Activated T-cell treated with anti-CD3 and anti-CD28 coated beads for 4 hours (primary cell): ENCODE measurements around the gene BCAS1.
"Not testable (repeated sequence)": the region's sequence is repeated elsewhere in the genome, so short reads cannot be mapped to it uniquely, and the experiment has no call there.

Experiments
- DNase-seq: peaks from one replicate; pipeline ENCODE4 v3.0.0-alpha.2; 2020

BCAS1 gene

GRCh38 chr20:53982624-53983023, 87.8 kb downstream of the BCAS1 start:
- DNase-seq: no peak

GRCh38 chr20:53981752-53982437, 88.5 kb downstream of the BCAS1 start:
- no peak for DNase-seq

DNA sequence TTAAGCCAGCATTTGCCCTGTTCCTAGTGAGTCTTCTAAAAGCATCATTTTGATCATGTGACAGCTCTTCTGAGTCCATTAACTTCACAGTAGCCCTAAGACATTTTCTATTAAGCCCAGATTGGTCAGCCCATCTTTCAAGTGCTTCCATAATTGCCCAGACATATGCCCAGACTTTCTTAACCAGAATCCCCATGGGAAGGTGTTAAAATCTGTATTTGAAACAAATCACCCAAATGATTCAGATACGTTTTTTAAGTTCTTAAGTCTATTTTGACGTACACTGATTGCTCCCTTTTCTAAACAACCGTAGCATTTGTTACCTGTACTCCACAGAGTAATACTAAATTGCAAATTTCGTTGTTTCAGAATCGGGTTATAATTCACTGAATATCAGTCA, 89.3 kb downstream of the BCAS1 start:
- no peak for DNase-seq

DNA sequence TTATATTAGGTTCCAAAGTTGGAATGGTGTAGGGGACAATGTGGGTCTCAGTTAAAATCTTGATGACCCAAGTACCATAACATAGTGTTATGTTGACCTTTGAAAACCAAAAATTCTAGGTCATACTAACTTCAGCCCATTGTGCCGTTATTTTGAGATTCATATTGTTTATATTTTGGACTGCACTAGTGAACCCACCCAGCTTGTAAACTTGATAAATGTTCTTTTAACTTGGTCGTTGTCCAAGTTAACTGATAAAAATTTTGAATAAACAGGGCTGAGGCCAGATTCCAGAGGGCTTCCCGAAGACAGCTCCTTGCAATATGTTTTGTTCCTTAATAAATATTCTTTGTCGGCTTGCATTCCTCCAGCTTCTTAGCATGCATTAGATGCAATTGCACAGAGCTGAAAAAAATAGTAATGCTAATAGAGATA, 90.3 kb downstream of the BCAS1 start:
- no peak for DNase-seq

- no peak for DNase-seq
These were observed 91.9 kb downstream of the BCAS1 start for GRCh38 chr20:53978497-53978896.

DNA sequence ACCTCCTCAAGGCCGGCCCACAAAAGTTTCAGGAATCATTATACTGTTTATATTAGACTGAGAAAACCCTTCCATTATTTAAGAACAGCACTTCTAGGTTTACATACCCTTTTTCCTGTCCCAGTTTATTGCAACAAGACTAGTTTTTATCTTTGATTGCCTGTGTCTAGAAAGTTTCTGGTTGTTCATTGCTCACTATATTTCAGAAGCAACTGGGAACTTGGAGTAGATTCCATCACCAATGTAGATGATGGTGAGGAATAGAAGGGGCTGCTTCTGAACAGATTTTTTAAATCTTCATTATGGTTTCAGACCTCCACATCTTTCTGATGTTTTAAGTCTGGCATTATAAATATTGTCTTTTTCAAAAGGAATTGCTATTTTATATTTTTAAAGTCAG, 93.0 kb downstream of the BCAS1 start:
- DNase-seq: no peak

- DNase-seq: no peak
These were observed 94.6 kb downstream of the BCAS1 start for GRCh38 chr20:53975761-53976160.

DNA sequence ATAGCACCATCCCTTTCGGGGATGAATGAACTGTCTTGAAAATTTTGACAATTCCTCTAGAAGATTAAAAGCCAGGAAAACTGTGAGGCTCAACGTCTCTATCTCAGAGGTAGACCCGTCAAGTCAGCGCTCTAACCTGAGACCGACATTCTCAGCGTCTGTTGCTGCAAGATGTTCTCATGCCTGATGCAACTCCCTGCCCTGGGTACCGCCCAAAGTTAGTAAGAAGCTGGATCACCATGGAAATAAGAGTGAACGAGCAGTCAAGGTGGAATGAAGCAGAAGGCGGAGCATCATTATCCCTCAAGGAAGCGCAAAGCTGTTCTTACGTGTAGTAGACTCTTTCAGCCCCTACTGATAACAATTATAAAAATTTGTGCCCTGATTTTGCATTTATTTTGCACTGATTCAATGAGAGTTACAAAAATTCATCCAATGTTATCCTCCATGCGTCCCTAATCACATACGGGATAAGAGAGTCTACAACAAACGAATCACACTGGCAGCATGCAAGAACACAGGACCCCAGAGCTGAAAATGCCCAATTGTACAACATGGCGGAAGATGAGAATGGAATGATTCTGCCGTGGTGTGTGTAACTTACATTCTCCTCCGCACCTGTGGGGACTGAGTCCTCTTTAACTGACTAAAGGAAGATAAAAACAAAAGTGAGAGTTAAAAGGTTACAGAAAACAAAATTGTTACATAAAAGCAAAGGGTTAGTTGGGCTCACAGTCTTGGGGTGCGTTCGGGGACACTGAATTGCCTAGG, 95.4 kb downstream of the BCAS1 start:
- no peak for DNase-seq

DNA sequence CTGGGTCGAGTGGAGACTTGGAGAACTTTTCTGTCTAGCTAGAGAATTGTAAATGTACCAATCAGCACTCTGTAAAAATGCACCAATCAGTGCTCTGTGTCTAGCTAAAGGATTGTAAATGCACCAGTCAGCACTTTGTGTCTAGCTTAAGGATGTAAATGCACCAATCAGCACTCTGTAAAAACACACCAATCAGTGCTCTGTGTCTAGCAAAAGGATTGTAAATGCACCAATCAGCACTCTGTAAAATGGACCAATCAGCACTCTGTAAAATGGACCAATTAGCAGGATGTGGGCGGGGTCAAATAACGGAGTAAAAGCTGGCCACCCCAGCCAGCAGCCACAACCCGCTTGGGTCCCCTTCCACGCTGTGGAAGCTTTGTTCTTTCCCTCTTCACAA, 96.5 kb downstream of the BCAS1 start:
- not testable (repeated sequence) for DNase-seq

GRCh38 chr20:53972179-53972578, 98.2 kb downstream of the BCAS1 start:
- no peak for DNase-seq

GRCh38 chr20:53971096-53971683, 99.2 kb downstream of the BCAS1 start:
- DNase-seq: no peak

GRCh38 chr20:53970232-53970631, 100.2 kb downstream of the BCAS1 start:
- DNase-seq: no peak

DNA sequence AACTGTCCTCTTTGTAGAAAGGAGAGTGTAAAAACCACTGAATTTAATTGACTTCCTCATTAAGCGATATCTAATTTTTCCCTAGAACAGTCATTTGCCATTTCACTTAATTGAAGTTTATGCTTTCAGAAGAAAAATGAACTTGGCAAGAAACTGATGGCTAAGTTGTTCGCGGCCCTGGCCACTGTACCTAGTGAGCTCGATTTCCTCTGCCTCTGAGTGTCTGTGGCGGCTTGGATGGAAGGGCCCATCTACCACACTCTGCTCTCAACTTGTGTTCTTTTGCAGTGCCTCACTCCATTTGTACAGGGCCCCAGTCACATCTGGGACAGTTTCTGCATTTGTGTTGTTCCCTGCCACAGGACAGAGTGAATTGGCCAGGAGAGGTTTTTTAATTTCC, 102.9 kb downstream of the BCAS1 start:
- DNase-seq: no peak

DNA sequence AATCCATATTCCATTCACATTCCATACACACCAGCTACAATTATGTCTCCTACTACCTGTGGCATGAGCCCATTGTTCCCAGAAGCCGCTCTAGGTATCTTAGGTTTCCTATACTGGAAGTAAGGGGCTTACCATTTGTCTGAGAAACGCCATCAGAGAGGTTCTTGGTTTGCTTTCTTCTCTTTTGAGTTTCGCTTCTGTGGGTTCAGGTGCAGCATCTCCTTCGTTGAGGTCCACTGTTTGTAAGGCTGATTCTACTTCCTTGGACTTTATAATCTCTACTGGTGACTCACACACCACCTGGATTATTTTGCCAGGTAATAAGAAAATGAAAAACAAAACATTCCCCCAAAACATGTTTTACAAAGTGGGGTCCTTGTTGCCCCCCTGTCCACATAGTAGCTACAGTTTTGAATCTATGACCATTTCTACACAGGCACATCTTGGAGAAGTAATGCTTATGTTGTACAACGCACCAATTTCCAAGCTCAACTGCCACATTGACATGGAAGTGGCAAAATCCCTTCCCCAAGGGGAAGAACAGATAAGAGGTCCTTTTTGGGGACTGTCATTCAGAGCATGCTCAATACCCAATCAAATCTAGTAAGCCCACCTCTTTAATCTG, 103.5 kb downstream of the BCAS1 start:
- DNase-seq: no peak

DNA sequence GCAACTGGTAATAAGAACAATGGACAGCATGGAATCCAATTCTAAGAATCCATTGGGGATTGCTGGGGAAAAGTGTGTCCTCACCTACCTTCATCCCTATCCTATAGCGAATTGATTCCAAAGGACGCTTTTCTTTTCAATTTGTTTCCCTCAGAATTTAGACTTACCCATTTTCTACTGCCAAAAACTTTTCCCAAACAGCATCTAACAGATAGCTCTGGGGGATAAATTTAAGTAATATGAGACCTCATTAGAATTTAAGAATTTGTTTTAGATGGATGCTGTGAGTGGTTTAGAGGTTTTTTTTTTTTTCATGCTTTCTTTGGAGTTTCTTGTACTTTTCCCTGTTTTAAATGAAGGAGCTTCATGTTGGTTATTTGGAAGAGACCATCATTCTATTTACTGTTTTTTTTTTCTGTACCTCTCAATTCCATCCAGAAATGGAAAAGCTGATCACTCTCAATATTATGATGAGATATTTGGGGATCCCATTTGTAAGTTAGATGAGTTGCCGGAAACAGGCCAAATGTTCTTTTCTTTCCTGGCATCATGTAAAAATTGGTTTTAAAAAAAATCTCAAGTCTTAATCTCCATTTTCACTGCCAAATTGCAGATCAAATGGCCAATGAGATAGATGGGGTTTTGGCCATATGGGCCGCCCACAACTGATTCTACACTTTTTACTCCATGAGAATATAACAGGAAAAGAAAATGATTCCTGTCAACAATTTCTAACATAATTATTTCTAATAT, 105.7 kb downstream of the BCAS1 start:
- DNase-seq: no peak

DNA sequence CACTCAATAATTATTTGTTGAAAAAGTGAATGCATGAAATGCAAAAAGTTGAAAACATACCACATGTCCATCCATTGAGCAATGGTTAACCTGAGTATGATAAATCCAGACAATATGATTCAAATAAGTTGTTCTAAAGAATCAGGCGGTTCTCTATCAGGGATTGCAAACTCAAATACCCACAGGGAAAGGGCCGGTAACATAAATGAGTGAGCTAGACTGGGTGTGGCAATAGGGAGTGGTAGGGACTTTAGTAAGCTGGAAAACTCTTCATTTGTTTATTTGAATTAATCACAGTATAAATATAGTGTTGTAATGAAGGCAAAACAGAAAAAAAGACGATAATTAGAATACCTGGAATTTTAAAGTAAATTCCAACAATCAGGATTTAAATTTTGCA, 106.3 kb downstream of the BCAS1 start:
- DNase-seq: no peak

DNA sequence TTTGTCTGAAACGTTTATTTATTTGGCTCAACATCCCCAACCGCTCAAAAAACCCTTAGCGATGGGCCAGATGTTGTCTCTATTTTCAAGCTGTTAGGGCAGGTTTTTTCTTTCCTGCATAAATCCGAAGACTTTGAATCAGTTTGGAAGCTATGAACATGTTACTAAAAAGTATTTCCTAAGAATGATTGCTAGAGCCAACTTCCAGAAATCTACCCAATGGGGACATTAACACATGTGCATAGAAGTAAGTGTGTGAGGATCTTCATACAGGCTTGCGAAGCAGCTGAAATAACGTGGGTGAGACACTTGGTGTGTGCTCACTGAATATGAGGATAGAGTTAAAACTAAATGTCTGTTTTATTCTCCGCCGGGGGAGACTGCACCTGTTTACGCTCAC, 106.8 kb downstream of the BCAS1 start:
- DNase-seq: no peak

DNA sequence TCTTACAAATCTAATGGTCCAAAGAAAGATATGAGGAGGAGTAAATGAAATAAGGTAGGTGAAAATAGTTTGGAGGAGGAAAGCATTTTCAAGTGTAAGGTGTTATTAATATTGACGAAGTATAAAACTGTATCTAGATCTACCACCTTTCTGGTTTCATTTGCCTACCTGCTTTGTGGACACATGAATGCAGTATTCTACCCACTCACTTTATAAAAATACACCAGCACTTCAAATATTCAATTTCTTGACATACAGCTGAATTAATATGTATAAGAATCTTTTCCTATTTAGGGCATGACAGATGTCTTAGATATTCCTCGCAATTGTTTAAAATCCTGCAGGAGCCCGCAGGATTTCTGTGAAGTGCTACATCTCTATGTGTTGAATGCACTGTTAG, 108.0 kb downstream of the BCAS1 start:
- DNase-seq: no peak

GRCh38 chr20:53961527-53961926, 108.9 kb downstream of the BCAS1 start:
- DNase-seq: no peak

DNA sequence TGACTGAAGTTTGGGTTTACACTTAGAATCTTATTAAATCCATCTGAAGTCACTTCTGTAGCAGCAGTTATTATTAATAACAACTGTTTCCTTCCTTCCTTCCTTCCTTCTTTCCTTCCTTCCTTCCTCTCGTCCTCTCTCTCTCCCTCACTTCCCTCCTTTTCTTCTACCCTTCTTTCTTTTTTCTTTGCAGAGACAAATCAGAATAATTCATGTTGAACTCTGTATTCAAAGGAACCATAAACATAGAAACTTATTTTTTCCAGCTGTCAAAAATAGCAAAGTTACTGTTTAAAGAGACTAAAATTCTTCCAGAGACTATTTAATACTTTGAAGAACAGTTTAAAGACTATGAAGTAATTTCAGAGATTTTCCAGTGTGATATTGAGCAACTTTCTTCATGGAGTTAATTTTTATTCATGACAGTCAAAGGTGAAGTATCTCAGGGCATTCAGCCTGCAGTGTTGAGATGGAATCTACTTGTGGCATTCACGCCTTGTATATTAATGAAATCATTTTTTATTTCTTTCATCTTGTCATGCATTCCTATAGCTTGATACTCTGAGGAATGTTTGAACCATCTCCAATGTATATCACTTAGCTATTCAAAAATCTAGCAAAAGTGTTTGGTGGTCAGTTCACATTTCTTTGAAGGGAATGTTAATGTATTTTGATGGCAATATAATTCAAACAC, 109.7 kb downstream of the BCAS1 start:
- no peak for DNase-seq

GRCh38 chr20:53959911-53960578, 110.3 kb downstream of the BCAS1 start:
- no peak for DNase-seq

GRCh38 chr20:53958260-53958659, 112.1 kb downstream of the BCAS1 start:
- DNase-seq: no peak
